Measurements from ENCODE around the gene G6PD.
A peak's percentile ranks its signal among the peaks of the same experiment; 100 is the strongest.

The G6PD gene

DNA sequence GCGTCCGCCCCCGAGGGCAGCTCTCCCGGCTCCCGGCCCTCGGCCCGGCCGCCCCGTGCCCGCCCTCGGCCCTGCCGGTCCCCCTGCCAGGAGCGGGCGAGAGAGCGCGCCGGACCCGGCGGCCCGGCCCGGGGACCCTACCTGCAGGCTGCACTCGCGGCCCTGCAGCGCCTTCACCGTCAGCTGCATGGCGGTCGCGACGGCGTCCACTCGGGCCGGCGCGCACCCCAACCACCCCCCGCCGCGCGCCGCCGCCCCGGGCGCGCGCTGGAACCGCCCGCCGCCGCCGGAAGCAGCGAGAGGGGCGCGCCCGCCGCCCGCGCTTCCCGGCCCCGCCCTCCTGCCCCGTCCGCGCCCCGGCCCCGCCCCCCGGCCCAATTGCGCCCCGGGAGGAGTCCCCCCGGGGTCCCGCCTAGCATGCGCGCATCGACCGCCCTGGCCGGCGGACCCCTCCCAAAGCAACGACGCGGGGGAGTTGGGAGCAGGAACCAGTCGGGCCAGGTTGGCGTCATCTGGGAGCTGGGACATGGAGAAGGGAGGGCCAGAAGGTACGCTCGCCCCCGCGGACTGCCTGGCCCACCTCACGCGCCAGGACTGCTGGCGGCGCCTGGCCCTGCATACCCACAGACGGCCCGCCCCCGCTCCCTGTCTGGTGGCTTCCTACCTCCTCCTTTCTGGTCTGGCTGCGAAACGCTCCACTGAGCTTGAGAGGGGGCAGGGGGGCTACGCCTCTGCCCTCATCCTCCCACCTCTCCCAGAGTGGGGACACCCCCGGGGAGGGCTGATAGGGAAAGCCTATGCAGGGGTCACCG is 60.0 kb downstream of the G6PD start, which contains the start of gene UBL4A:
Gene UBL4A, minus strand, starts transcription at position 220 of the 812 bp plus-strand sequence. Its CDS starts 31 bp downstream, at position 189.
- TF ChIP-seq SNAI2 (CRISPR knock-in tag; IDR thresholded peaks at IDR 0.05) (no peak), ESRRG (CRISPR knock-in tag; IDR thresholded peaks at IDR 0.05) (no peak), BACH2 (CRISPR knock-in tag; IDR thresholded peaks at IDR 0.05; ENCODE audit: borderline replicate concordance) (no peak), ISL1 (CRISPR knock-in tag; IDR thresholded peaks at IDR 0.05) (no peak), CREB5 (CRISPR knock-in tag; IDR thresholded peaks at IDR 0.05; ENCODE audit: low read depth) (no peak), ZFP3 (CRISPR knock-in tag; IDR thresholded peaks at IDR 0.05) (no peak), ZC3H10 (CRISPR knock-in tag; IDR thresholded peaks at IDR 0.05) (no peak), OSR1 (CRISPR knock-in tag; IDR thresholded peaks at IDR 0.05) (no peak), ZNF8 (CRISPR knock-in tag; IDR thresholded peaks at IDR 0.05) (no peak), PATZ1 (CRISPR knock-in tag; IDR thresholded peaks at IDR 0.05; ENCODE audit: borderline replicate concordance) (no peak), TCF4 (CRISPR knock-in tag; IDR thresholded peaks at IDR 0.05; ENCODE audit: borderline replicate concordance) (no peak), PPARA (CRISPR knock-in tag; IDR thresholded peaks at IDR 0.05; ENCODE audit: borderline replicate concordance) (no peak), RARB (CRISPR knock-in tag; IDR thresholded peaks at IDR 0.05) (no peak), TOX (CRISPR knock-in tag; IDR thresholded peaks at IDR 0.05; ENCODE audit: borderline replicate concordance) (no peak)
- TF ChIP-seq, protein P1, sequence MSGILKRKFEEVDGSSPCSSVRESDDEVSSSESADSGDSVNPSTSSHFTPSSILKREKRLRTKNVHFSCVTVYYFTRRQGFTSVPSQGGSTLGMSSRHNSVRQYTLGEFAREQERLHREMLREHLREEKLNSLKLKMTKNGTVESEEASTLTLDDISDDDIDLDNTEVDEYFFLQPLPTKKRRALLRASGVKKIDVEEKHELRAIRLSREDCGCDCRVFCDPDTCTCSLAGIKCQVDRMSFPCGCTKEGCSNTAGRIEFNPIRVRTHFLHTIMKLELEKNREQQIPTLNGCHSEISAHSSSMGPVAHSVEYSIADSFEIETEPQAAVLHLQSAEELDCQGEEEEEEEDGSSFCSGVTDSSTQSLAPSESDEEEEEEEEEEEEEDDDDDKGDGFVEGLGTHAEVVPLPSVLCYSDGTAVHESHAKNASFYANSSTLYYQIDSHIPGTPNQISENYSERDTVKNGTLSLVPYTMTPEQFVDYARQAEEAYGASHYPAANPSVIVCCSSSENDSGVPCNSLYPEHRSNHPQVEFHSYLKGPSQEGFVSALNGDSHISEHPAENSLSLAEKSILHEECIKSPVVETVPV (CRISPR knock-in tag; IDR thresholded peaks at IDR 0.05) = no peak
- peak; percentile 26 for ATAC-seq

- ATAC-seq = no peak
- TF ChIP-seq, protein P1 (CRISPR knock-in tag; IDR thresholded peaks at IDR 0.05) = no peak
- TF ChIP-seq OSR1 (CRISPR knock-in tag; IDR thresholded peaks at IDR 0.05) = no peak
- no peak for TF ChIP-seq ESRRG (CRISPR knock-in tag; IDR thresholded peaks at IDR 0.05)
Observed at GRCh38 chrX:154486052-154486395, 60.6 kb downstream of the G6PD start.

DNA sequence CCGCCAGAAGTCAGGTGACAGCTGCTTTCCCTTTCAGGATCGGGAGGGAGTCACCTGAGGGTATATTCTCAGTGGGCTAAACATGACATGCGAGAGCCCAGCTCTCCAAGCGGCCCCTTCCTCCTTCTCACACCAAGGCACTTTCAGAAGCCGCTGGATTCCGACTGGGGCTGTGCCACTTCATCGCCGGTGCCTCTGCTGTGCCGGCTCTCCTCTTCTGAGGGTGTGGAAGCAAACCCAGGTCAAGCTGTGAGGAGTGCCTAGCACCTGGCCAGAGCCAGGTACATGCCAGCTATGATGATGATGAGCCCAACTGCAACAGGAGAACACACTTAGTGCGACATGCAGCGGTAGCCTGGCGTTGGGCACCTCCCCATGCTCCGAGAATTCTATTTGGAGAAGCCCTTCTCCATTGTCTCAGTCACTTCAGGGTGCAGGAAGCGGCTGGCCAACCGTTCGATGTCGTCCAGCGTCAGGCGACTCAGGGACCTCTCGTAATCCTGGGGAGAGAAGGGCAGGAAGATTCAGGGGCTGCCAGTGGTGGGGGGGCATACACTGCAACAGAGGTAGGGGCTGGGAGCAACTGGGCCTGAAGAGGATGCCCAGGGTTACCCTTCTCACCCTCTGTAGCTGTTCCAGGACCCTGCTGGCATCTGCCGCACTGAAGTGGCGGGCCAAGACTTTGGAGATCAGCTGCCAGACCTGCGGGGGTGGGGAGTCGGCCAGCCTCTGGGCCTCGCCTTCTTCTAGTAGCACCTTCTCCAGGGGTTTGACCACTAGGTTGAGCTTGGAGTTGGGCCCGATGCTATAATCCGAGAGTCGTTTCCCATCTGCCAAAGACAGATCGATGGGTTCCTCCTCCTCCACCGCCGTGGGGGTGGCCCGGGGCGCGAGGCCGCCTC is 61.2 kb downstream of the G6PD start:
- TF ChIP-seq GLIS3 (CRISPR knock-in tag; IDR thresholded peaks at IDR 0.05) (no peak), PPARA (CRISPR knock-in tag; IDR thresholded peaks at IDR 0.05; ENCODE audit: borderline replicate concordance) (no peak), CSDC2 (CRISPR knock-in tag; IDR thresholded peaks at IDR 0.05) (no peak), ISL1 (CRISPR knock-in tag; IDR thresholded peaks at IDR 0.05) (no peak), POU6F1 (CRISPR knock-in tag; IDR thresholded peaks at IDR 0.05; ENCODE audit: borderline replicate concordance, low read depth) (no peak), ZNF70 (CRISPR knock-in tag; IDR thresholded peaks at IDR 0.05) (no peak), CREB5 (CRISPR knock-in tag; IDR thresholded peaks at IDR 0.05; ENCODE audit: low read depth) (no peak), ZNF565 (CRISPR knock-in tag; conservative IDR thresholded peaks at IDR 0.05; ENCODE audit: low read depth) (no peak), ZC3H10 (CRISPR knock-in tag; IDR thresholded peaks at IDR 0.05) (no peak), ARNTL (CRISPR knock-in tag; IDR thresholded peaks at IDR 0.05; ENCODE audit: borderline replicate concordance, low read depth) (no peak), SNAI2 (CRISPR knock-in tag; IDR thresholded peaks at IDR 0.05) (no peak), PATZ1 (CRISPR knock-in tag; IDR thresholded peaks at IDR 0.05; ENCODE audit: borderline replicate concordance) (no peak)
- no peak for ATAC-seq

All from SK-N-SH treated with all-trans-retinoic acid at 6 μM for 48 hours (cell line).